ENCODE results near the gene FARS2. TPM values are rescaled to one million over a fixed set of nuclear protein-coding genes. Genes with fewer than 3 reads are reported as not detected.

Gene FARS2
- total RNA-seq, 2 donors from 2014 or later: 16.2 to 18.3 TPM

GRCh38 chr6:5238336-5238735 lies 23.0 kb upstream of the FARS2 start:
- TF ChIP-seq, protein P1, sequence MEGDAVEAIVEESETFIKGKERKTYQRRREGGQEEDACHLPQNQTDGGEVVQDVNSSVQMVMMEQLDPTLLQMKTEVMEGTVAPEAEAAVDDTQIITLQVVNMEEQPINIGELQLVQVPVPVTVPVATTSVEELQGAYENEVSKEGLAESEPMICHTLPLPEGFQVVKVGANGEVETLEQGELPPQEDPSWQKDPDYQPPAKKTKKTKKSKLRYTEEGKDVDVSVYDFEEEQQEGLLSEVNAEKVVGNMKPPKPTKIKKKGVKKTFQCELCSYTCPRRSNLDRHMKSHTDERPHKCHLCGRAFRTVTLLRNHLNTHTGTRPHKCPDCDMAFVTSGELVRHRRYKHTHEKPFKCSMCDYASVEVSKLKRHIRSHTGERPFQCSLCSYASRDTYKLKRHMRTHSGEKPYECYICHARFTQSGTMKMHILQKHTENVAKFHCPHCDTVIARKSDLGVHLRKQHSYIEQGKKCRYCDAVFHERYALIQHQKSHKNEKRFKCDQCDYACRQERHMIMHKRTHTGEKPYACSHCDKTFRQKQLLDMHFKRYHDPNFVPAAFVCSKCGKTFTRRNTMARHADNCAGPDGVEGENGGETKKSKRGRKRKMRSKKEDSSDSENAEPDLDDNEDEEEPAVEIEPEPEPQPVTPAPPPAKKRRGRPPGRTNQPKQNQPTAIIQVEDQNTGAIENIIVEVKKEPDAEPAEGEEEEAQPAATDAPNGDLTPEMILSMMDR (conservative IDR thresholded peaks at IDR 0.05): no peak
- Histone ChIP-seq H3K4me3 (ENCODE audit: low read length) (no peak overlapping the region), H3K27me3 (ENCODE audit: control insufficient read depth, insufficient read depth, low read length, poor library complexity, severe bottlenecking) (no peaks in the 10 kb centered on the region), H3K4me1 (ENCODE audit: control insufficient read depth, insufficient read depth, low read length) (no peaks in the 10 kb centered on the region), H3K9ac (ENCODE audit: extremely low read depth, low read length, poor library complexity, severe bottlenecking) (no peak overlapping the region), H3K27ac (ENCODE audit: low read depth, low read length) (no peak overlapping the region), H3K36me3 (ENCODE audit: control insufficient read depth, insufficient read depth, low read length) (peaks cover 6% of the 10 kb centered on the region), H3K9me3 (ENCODE audit: control insufficient read depth, low read length) (no peaks in the 10 kb centered on the region)
- no peaks in the 10 kb centered on the region for H3K9me3 Mint-ChIP-seq
- H3K36me3 Mint-ChIP-seq (ENCODE audit: low read depth): peaks cover 4% of the 10 kb centered on the region
- WGBS, 2 experiments (ENCODE audit: insufficient coverage in 1 of 2, insufficient read length in 1 of 2): no CpG with 5 or more reads among the region's 1 CpG
- no peak overlapping the region for H3K27ac Mint-ChIP-seq
- no peak for DNase-seq
- no peaks in the 10 kb centered on the region for H3K27me3 Mint-ChIP-seq (ENCODE audit: insufficient read depth)
- peaks cover 2% of the 10 kb centered on the region for H3K4me1 Mint-ChIP-seq
- H3K4me3 Mint-ChIP-seq: no peak overlapping the region

- H3K27me3 ChIP-seq (ENCODE audit: control insufficient read depth, insufficient read depth, low read length, poor library complexity, severe bottlenecking): no peaks in the 10 kb centered on the region
- H3K36me3 ChIP-seq (ENCODE audit: control insufficient read depth, insufficient read depth, low read length): no peaks in the 10 kb centered on the region
- peaks cover 4% of the 10 kb centered on the region for H3K36me3 Mint-ChIP-seq (ENCODE audit: low read depth)
- no peak overlapping the region for H3K9ac ChIP-seq (ENCODE audit: extremely low read depth, low read length, poor library complexity, severe bottlenecking)
- peaks cover 10% of the 10 kb centered on the region for H3K4me1 ChIP-seq (ENCODE audit: control insufficient read depth, insufficient read depth, low read length)
- no peaks in the 10 kb centered on the region for H3K9me3 ChIP-seq (ENCODE audit: control insufficient read depth, low read length)
- no peak overlapping the region for H3K27ac ChIP-seq (ENCODE audit: low read depth, low read length)
- no peaks in the 10 kb centered on the region for H3K27me3 Mint-ChIP-seq (ENCODE audit: insufficient read depth)
- TF ChIP-seq, protein P1 (conservative IDR thresholded peaks at IDR 0.05): no peak
- H3K4me3 Mint-ChIP-seq: no peak overlapping the region
- WGBS, 2 experiments (ENCODE audit: insufficient coverage in 1 of 2, insufficient read length in 1 of 2): 60 to 100% methylated on average over 2 of the region's 2 CpGs
- no peaks in the 10 kb centered on the region for H3K9me3 Mint-ChIP-seq
- H3K4me1 Mint-ChIP-seq: peaks cover 20% of the 10 kb centered on the region
- H3K4me3 ChIP-seq (ENCODE audit: low read length): no peak overlapping the region
- H3K27ac Mint-ChIP-seq: no peak overlapping the region
- DNase-seq: no peak
These were observed 20.1 kb upstream of the FARS2 start for GRCh38 chr6:5241252-5241651.

DNA sequence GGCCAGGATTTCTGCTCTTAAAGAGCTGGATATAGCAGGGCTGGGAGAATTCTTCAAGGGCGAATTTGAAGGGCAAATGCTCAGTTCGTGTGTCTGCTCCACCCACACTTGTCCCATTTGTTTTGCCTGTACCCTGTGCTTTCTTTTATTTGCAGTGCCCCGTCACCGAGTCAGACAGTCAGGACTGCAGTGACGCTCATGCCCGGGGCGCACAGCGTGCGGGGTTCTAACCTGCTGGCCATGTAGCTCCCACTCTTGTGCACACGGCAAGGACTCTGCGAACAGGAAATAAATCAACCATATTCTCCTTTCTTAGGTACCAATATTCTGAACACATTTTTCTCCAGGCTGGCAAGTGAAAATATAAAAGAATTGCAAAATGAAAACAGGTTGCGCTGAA lies 18.2 kb upstream of the FARS2 start:
- H3K27ac Mint-ChIP-seq: no peak overlapping the region
- Histone ChIP-seq H3K4me1 (ENCODE audit: control insufficient read depth, insufficient read depth, low read length) (peaks cover 10% of the 10 kb centered on the region), H3K36me3 (ENCODE audit: control insufficient read depth, insufficient read depth, low read length) (no peaks in the 10 kb centered on the region), H3K4me3 (ENCODE audit: low read length) (no peak overlapping the region), H3K9me3 (ENCODE audit: control insufficient read depth, low read length) (no peaks in the 10 kb centered on the region), H3K27me3 (ENCODE audit: control insufficient read depth, insufficient read depth, low read length, poor library complexity, severe bottlenecking) (no peaks in the 10 kb centered on the region), H3K9ac (ENCODE audit: extremely low read depth, low read length, poor library complexity, severe bottlenecking) (no peak overlapping the region), H3K27ac (ENCODE audit: low read depth, low read length) (no peak overlapping the region)
- 96 to 98% methylated on average over 10 to 12 of the region's 12 CpGs for WGBS, 2 experiments (ENCODE audit: insufficient coverage in 1 of 2, insufficient read length in 1 of 2)
- peaks cover 4% of the 10 kb centered on the region for H3K36me3 Mint-ChIP-seq (ENCODE audit: low read depth)
- DNase-seq: no peak
- H3K4me3 Mint-ChIP-seq: no peak overlapping the region
- H3K9me3 Mint-ChIP-seq: no peaks in the 10 kb centered on the region
- peaks cover 30% of the 10 kb centered on the region for H3K4me1 Mint-ChIP-seq
- no peaks in the 10 kb centered on the region for H3K27me3 Mint-ChIP-seq (ENCODE audit: insufficient read depth)
- TF ChIP-seq, protein P1 (conservative IDR thresholded peaks at IDR 0.05): no peak
